Ishikawa (cell line): ENCODE data around the gene ALG8.

Experiments
- CEBPB ChIP-seq: IDR thresholded peaks from 2 replicates; pipeline ENCODE4 v1.6.1; 2012
- CREB1 ChIP-seq: IDR thresholded peaks from 2 replicates; pipeline ENCODE4 v1.6.1; 2012; ENCODE audit warnings: low read depth
- EGR1 ChIP-seq: IDR thresholded peaks from 2 replicates; pipeline ENCODE4 v1.6.1; 2012
- EP300 ChIP-seq: IDR thresholded peaks from 2 replicates; pipeline ENCODE4 v1.6.1; 2012; ENCODE audit warnings: borderline replicate concordance
- FOXM1 ChIP-seq: IDR thresholded peaks from 2 replicates; pipeline ENCODE4 v1.6.1; 2012; ENCODE audit warnings: low read depth, borderline replicate concordance
- MAX ChIP-seq: IDR thresholded peaks from 2 replicates; pipeline ENCODE4 v1.6.1; 2012
- NFIC ChIP-seq: IDR thresholded peaks from 2 replicates; pipeline ENCODE4 v1.6.1; 2012
- RAD21 ChIP-seq: IDR thresholded peaks from 2 replicates; pipeline ENCODE4 v1.6.1; 2012; ENCODE audit warnings: low read depth
- REST ChIP-seq: IDR thresholded peaks from 2 replicates; pipeline ENCODE4 v1.6.1; 2012; ENCODE audit warnings: low read depth, mild to moderate bottlenecking
- TAF1 ChIP-seq: IDR thresholded peaks from 2 replicates; pipeline ENCODE4 v1.6.1; 2012; ENCODE audit warnings: low read depth, mild to moderate bottlenecking
- TCF12 ChIP-seq: IDR thresholded peaks from 2 replicates; pipeline ENCODE4 v1.6.1; 2012; ENCODE audit warnings: low read depth
- TEAD4 ChIP-seq: IDR thresholded peaks from 2 replicates; pipeline ENCODE4 v1.6.1; 2012
- USF1 ChIP-seq: IDR thresholded peaks from 2 replicates; pipeline ENCODE4 v1.6.1; 2012
- YY1 ChIP-seq: IDR thresholded peaks from 2 replicates; pipeline ENCODE4 v1.6.1; 2012; ENCODE audit warnings: low read depth
- ZBTB7A ChIP-seq: IDR thresholded peaks from 2 replicates; pipeline ENCODE4 v1.6.1; 2012; ENCODE audit warnings: low read depth

ALG8 gene

GRCh38 chr11:78066471-78066870 is 73.0 kb downstream of the ALG8 start:
- TF ChIP-seq ZBTB7A (no peak), TCF12 (no peak), MAX (no peak), EP300 (no peak), TAF1 (no peak)

- TF ChIP-seq EGR1 (no peak), TCF12 (no peak), TEAD4 (no peak), TAF1 (no peak), CEBPB (no peak), USF1 (no peak), MAX (no peak), ZBTB7A (no peak), EP300 (no peak), RAD21 (no peak), REST (no peak), FOXM1 (no peak), CREB1 (no peak)
Measured at GRCh38 chr11:78065203-78065602, 74.2 kb downstream of the ALG8 start.

GRCh38 chr11:78063440-78064181 is 75.8 kb downstream of the ALG8 start, which contains the start of gene THRSP:
Gene THRSP, plus strand, starts transcription at chr11:78063861. Its CDS starts 21 bp downstream, at chr11:78063882.
- TF ChIP-seq ZBTB7A: no peak
- no peak for TF ChIP-seq CEBPB
- no peak for TF ChIP-seq TCF12
- no peak for TF ChIP-seq YY1
- no peak for TF ChIP-seq REST
- no peak for TF ChIP-seq EP300
- no peak for TF ChIP-seq EGR1
- TF ChIP-seq FOXM1: no peak
- no peak for TF ChIP-seq USF1
- TF ChIP-seq TAF1: no peak
- TF ChIP-seq TEAD4: no peak
- TF ChIP-seq MAX: no peak
- TF ChIP-seq RAD21: no peak
- no peak for TF ChIP-seq NFIC
- TF ChIP-seq CREB1: no peak

GRCh38 chr11:78062671-78063070 is 76.8 kb downstream of the ALG8 start:
- TF ChIP-seq ZBTB7A: no peak
- no peak for TF ChIP-seq TEAD4
- TF ChIP-seq CEBPB: no peak
- no peak for TF ChIP-seq RAD21
- TF ChIP-seq EGR1: no peak
- no peak for TF ChIP-seq USF1
- no peak for TF ChIP-seq REST
- no peak for TF ChIP-seq NFIC
- TF ChIP-seq MAX: no peak
- no peak for TF ChIP-seq FOXM1
- no peak for TF ChIP-seq TAF1
- TF ChIP-seq YY1: no peak
- TF ChIP-seq CREB1: no peak
